B cell (primary cell): Measurements from ENCODE around the gene DOCK1. TPM values are rescaled to one million over a fixed set of nuclear protein-coding genes. Genes with fewer than 3 reads are reported as not detected.

Source experiments
- ATAC-seq: fragments of 200-7000 bp; cut with Tn5 transposase; one replicate; pipeline ENCODE4 v1.10.0; 2021; ENCODE audit warnings: low read depth, mild to moderate bottlenecking, moderate number of reproducible peaks, moderate library complexity
- CTCF ChIA-PET: fragments of 350-600 bp; sonication (Branson Sonifier 250); formaldehyde crosslinking; loops from one replicate; lab custom pipeline; 2021; ENCODE audit warnings: antibody characterized with exemption, inconsistent platforms; lab: Charles Lee
- POLR2A ChIA-PET: fragments of 350-600 bp; sonication (Branson Sonifier 250); formaldehyde crosslinking; loops from one replicate; lab custom pipeline; 2021; ENCODE audit warnings: antibody characterized with exemption; lab: Charles Lee
- DNase-seq: peaks from one replicate; pipeline ENCODE4 v3.0.0; 2013
- H2AFZ ChIP-seq: 2 replicates; pipeline ENCODE4 v1.6.1; 2012; ENCODE audit warnings: mild to moderate bottlenecking, low read depth, low read length; ENCODE audit not compliant: insufficient read depth, poor library complexity, severe bottlenecking
- H3K27ac ChIP-seq, 2 donors: 1 replicate in 1 of 2; 2 replicates in 1 of 2; pipeline ENCODE4 v1.5.1; 2012 to 2013; ENCODE audit warnings: low read length in 2 of 2, mild to moderate bottlenecking in 2 of 2, moderate library complexity in 1 of 2
- H3K27me3 ChIP-seq, 4 experiments: fragments of 200-600 bp in 1 of 4; sonication (generic) in 1 of 4; replicated peaks in 1 of 4; 1 replicate in 2 of 4; 2 replicates in 2 of 4; pipeline versions ENCODE4 v1.6.1 to v1.7.0; 2013 to 2016; ENCODE audit warnings: low read length in 3 of 4, mild to moderate bottlenecking in 2 of 4, mixed read lengths in 1 of 4, moderate library complexity in 1 of 4; ENCODE audit not compliant: insufficient read depth in 4 of 4, control insufficient read depth in 3 of 4; ENCODE audit errors: control extremely low read depth in 1 of 4
- H3K36me3 ChIP-seq, 2 experiments: replicated peaks in 1 of 2; 1 replicate in 1 of 2; 2 replicates in 1 of 2; pipeline versions ENCODE4 v1.6.1 to v1.7.1; 2013; ENCODE audit warnings: low read length in 1 of 2; ENCODE audit not compliant: insufficient read depth in 2 of 2, control insufficient read depth in 1 of 2; ENCODE audit errors: control extremely low read depth in 1 of 2, extremely low read depth in 1 of 2
- H3K4me1 ChIP-seq, 2 donors: fragments of 200-600 bp in 1 of 2; sonication (generic) in 1 of 2; 1 replicate in 1 of 2; 2 replicates in 1 of 2; pipeline versions ENCODE4 v1.5.1 to v1.6.1; 2013 to 2017; ENCODE audit warnings: low read length in 2 of 2; ENCODE audit not compliant: control insufficient read depth in 2 of 2, insufficient read depth in 2 of 2
- H3K4me2 ChIP-seq: replicated peaks from 2 replicates; pipeline ENCODE3; 2012; ENCODE audit warnings: mild to moderate bottlenecking, low read depth, low read length; ENCODE audit not compliant: poor library complexity, severe bottlenecking
- H3K4me3 ChIP-seq, 5 experiments: fragments of 200-600 bp in 1 of 5; sonication (generic) in 1 of 5; 1 replicate in 3 of 5; 2 replicates in 2 of 5; pipeline versions ENCODE4 v1.5.1 to v1.7.0; 2011 to 2016; ENCODE audit warnings: low read length in 4 of 5, mild to moderate bottlenecking in 4 of 5, low read depth in 2 of 5, control low read depth in 1 of 5, moderate library complexity in 1 of 5; ENCODE audit not compliant: insufficient read depth in 1 of 5; ENCODE audit errors: control extremely low read depth in 1 of 5, extremely low read depth in 1 of 5
- H3K79me2 ChIP-seq: fragments of 200-600 bp; sonication (generic); one replicate; pipeline ENCODE4 v1.6.0; 2016; ENCODE audit warnings: low read length; ENCODE audit not compliant: control insufficient read depth, insufficient read depth
- H3K9ac ChIP-seq: fragments of 200-600 bp; sonication (generic); 2 replicates; pipeline ENCODE4 v1.6.1; 2017; ENCODE audit warnings: mild to moderate bottlenecking, low read length, moderate library complexity
- H3K9me3 ChIP-seq, 3 donors: one replicate each; pipeline versions ENCODE4 v1.6.1 to v1.7.1; 2013; ENCODE audit warnings: low read length in 2 of 3; ENCODE audit not compliant: control insufficient read depth in 2 of 3, insufficient read depth in 1 of 3; ENCODE audit errors: control extremely low read depth in 1 of 3
- H4K20me1 ChIP-seq: 2 replicates; pipeline ENCODE4 v1.6.0; 2012; ENCODE audit warnings: mild to moderate bottlenecking, low read length; ENCODE audit not compliant: insufficient read depth, control insufficient read depth, poor library complexity, severe bottlenecking
- H3K27ac Mint-ChIP-seq: one replicate; pipeline ENCODE4 v1.8.0; 2021; ENCODE audit warnings: mixed read lengths
- H3K27me3 Mint-ChIP-seq: one replicate; pipeline ENCODE4 v1.8.0; 2021; ENCODE audit warnings: mixed read lengths
- H3K4me1 Mint-ChIP-seq: one replicate; pipeline ENCODE4 v1.8.0; 2021; ENCODE audit warnings: mixed read lengths
- H3K4me3 Mint-ChIP-seq: one replicate; pipeline ENCODE4 v1.8.0; 2021; ENCODE audit warnings: mixed read lengths
- H3K9me3 Mint-ChIP-seq: one replicate; pipeline ENCODE4 v1.8.0; 2022; ENCODE audit warnings: mixed read lengths; ENCODE audit not compliant: insufficient read depth
- EZH2 ChIP-seq: IDR thresholded peaks from 2 replicates; pipeline ENCODE4 v1.6.1; 2012; ENCODE audit warnings: borderline replicate concordance, low read depth, mild to moderate bottlenecking, moderate library complexity, low read length; ENCODE audit not compliant: insufficient read depth, poor library complexity, severe bottlenecking
- WGBS: methylation state at CpG from one replicate; pipeline ENCODE4 v1.1.5; 2013; ENCODE audit warnings: missing lambda C conversion rate; ENCODE audit not compliant: insufficient coverage; 5-methylcytosine and 5-hydroxymethylcytosine counted together
- intact Hi-C: fragments of 100-400 bp; cut with micrococcal nuclease; formaldehyde crosslinking; loops from one replicate; pipeline ENCODE4 v1.10.0; 2022
- polyA plus RNA-seq: library from polyadenylated mRNA; depleted of rRNA; stranded (reverse); fragments of >200 nt; gene quantifications from 2 replicates; pipeline ENCODE4 v1.2.3, GENCODE V29; 2012
- total RNA-seq, 2 donors: library from RNA; stranded (reverse); fragments of 120-200 nt in 1 of 2; gene quantifications; 1 replicate in 1 of 2; 2 replicates in 1 of 2; pipeline versions ENCODE4 v1.2.3 to v1.2.4, GENCODE V29; 2013 to 2022
- TF ChIP-seq, protein P1 (sequence below): fragments of 200-600 bp; IDR thresholded peaks from one replicate; pipeline ENCODE4 v1.8.0; 2022; ENCODE audit warnings: antibody characterized with exemption, mild to moderate bottlenecking

Gene DOCK1
- total and polyA plus RNA-seq, 2 donors (not counting 1 experiment from before 2014, with no cell fraction given), result not detected

DNA sequence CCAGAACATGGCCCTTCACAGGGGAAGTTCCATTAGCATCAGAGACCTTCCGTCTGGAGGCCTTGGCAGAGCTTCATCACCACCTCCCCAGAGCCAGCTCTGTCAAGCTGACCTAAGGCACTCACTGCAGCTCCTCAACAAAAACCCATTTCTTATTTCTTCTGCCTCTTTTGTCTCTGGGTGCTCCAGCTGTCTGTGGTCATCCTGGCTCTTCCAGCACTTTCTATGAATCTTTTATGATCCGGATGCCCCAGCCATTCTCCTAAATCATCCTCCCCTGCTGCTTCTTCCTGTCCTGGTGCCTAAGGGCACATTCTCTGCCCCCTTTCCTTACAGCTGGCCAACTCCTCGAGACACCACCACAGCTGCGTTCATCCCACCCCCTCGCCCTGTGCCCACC lies 462.9 kb downstream of the DOCK1 start:
- peaks cover 0 to 3% (median 0%) of the 10 kb centered on the region in 3 donors for H3K9me3 ChIP-seq
- H3K27ac ChIP-seq, result no peak overlapping the region
- H4K20me1 ChIP-seq, result no peaks in the 10 kb centered on the region
- Mint-ChIP-seq H3K4me1 (no peaks in the 10 kb centered on the region), H3K9me3 (no peaks in the 10 kb centered on the region), H3K27me3 (no peaks in the 10 kb centered on the region), H3K4me3 (no peak overlapping the region), H3K27ac (no peak overlapping the region)
- no peak overlapping the region for H3K9ac ChIP-seq
- no peak for TF ChIP-seq EZH2
- TF ChIP-seq, protein P1, sequence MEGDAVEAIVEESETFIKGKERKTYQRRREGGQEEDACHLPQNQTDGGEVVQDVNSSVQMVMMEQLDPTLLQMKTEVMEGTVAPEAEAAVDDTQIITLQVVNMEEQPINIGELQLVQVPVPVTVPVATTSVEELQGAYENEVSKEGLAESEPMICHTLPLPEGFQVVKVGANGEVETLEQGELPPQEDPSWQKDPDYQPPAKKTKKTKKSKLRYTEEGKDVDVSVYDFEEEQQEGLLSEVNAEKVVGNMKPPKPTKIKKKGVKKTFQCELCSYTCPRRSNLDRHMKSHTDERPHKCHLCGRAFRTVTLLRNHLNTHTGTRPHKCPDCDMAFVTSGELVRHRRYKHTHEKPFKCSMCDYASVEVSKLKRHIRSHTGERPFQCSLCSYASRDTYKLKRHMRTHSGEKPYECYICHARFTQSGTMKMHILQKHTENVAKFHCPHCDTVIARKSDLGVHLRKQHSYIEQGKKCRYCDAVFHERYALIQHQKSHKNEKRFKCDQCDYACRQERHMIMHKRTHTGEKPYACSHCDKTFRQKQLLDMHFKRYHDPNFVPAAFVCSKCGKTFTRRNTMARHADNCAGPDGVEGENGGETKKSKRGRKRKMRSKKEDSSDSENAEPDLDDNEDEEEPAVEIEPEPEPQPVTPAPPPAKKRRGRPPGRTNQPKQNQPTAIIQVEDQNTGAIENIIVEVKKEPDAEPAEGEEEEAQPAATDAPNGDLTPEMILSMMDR, result no peak
- ATAC-seq (no peak), DNase-seq (no peak)
- H3K79me2 ChIP-seq, result no peaks in the 10 kb centered on the region
- intact Hi-C loops, result no loop called here
- no peaks in the 10 kb centered on the region for H3K27me3 ChIP-seq
- H3K4me1 ChIP-seq, result no peaks in the 10 kb centered on the region
- no peaks in the 10 kb centered on the region for H3K36me3 ChIP-seq
- H2AFZ ChIP-seq, result no peak overlapping the region
- ChIA-PET CTCF (no interaction called here), POLR2A (no interaction called here)
- WGBS, result 96% methylated on average over 2 of the region's 5 CpGs
- H3K4me3 ChIP-seq, result no peak overlapping the region
- no peak overlapping the region for H3K4me2 ChIP-seq

DNA sequence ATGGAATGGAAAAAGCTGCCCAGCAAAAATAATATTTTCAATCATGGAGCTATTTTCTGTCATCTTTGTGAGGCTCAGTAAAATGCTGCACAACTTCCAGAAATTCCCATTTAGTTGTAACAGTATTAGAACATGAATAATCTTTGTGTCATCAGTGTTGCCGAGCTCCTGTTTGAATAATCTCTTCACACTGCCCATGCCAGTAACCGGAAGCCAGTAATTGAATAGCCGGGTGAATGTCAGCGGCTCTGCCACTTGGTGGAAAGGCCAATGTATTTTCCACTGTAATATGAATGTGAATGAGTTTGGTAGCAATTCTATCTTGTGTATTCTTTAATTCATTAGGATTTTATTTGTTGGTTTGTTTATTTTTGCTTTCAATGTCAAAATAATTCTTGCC lies 463.7 kb downstream of the DOCK1 start:
- Mint-ChIP-seq H3K9me3 (no peaks in the 10 kb centered on the region), H3K4me1 (no peaks in the 10 kb centered on the region), H3K27me3 (no peaks in the 10 kb centered on the region), H3K27ac (no peak overlapping the region), H3K4me3 (no peak overlapping the region)
- DNase-seq (no peak), ATAC-seq (no peak)
- H3K79me2 ChIP-seq, result no peaks in the 10 kb centered on the region
- no peak overlapping the region for H2AFZ ChIP-seq
- H3K27me3 ChIP-seq, result no peaks in the 10 kb centered on the region
- TF ChIP-seq, protein P1, result no peak
- TF ChIP-seq EZH2, result no peak
- 94% methylated on average over 3 of the region's 4 CpGs for WGBS
- no peaks in the 10 kb centered on the region for H3K36me3 ChIP-seq
- ChIA-PET CTCF (no interaction called here), POLR2A (no interaction called here)
- no peak overlapping the region for H3K9ac ChIP-seq
- no peak overlapping the region for H3K27ac ChIP-seq
- no peaks in the 10 kb centered on the region for H4K20me1 ChIP-seq
- no peak overlapping the region for H3K4me3 ChIP-seq
- no peak overlapping the region for H3K4me2 ChIP-seq
- H3K9me3 ChIP-seq, result peaks cover 0 to 2% (median 0%) of the 10 kb centered on the region in 3 donors
- intact Hi-C loops, result no loop called here
- H3K4me1 ChIP-seq, result no peaks in the 10 kb centered on the region
